Breast epithelium (tissue), 4 donors: ENCODE results near the gene BCAS3. TPM values are rescaled to one million over a fixed set of nuclear protein-coding genes. Genes with fewer than 3 reads are reported as not detected.

Source experiments
- DNase-seq, 2 donors: peaks; one replicate each; pipeline ENCODE4 v3.0.0-alpha.2; 2019; ENCODE audit warnings: low spot score in 2 of 2
- H3K27ac ChIP-seq, 2 donors: fragments of 200-600 bp; sonication (generic) in 1 of 2; one replicate each; pipeline ENCODE4 v1.5.1; 2016 to 2019; ENCODE audit warnings: mild to moderate bottlenecking in 1 of 2
- H3K27me3 ChIP-seq, 2 donors: fragments of 200-600 bp; sonication (generic) in 1 of 2; one replicate each; pipeline versions ENCODE4 v1.5.1 to v1.6.0; 2017 to 2019; ENCODE audit warnings: control low read depth in 1 of 2, mild to moderate bottlenecking in 1 of 2
- H3K36me3 ChIP-seq: fragments of 200-600 bp; one replicate; pipeline ENCODE4 v1.5.1; 2019
- H3K4me1 ChIP-seq, 2 donors: fragments of 200-600 bp; sonication (generic); one replicate each; pipeline ENCODE4 v1.5.1; 2016 to 2019; ENCODE audit warnings: control low read depth in 1 of 2
- H3K4me3 ChIP-seq, 3 donors: fragments of 200-600 bp; sonication (generic); 1 replicate in 2 of 3; 2 replicates in 1 of 3; pipeline ENCODE4 v1.5.1; 2016 to 2019; ENCODE audit warnings: mild to moderate bottlenecking in 3 of 3, moderate library complexity in 2 of 3
- H3K9me3 ChIP-seq, 2 donors: fragments of 200-600 bp; sonication (generic) in 1 of 2; one replicate each; pipeline ENCODE4 v1.5.1; 2016 to 2019; ENCODE audit warnings: control low read depth in 1 of 2
- POLR2A ChIP-seq: fragments of 450-650 bp; IDR thresholded peaks from one replicate; pipeline ENCODE4 v1.6.1; 2016; ENCODE audit warnings: antibody characterized with exemption, mild to moderate bottlenecking, moderate library complexity
- POLR2AphosphoS5 ChIP-seq, 3 donors: sonication (generic); formaldehyde crosslinking; IDR thresholded peaks; one replicate each; pipeline ENCODE4 v1.6.1; 2017; ENCODE audit warnings: antibody characterized with exemption in 3 of 3
- intact Hi-C: fragments of 100-400 bp; cut with DNase I; formaldehyde crosslinking; loops from one replicate; pipeline ENCODE4 v1.15.1; 2023; ENCODE audit warnings: low total_unique reads
- total RNA-seq, 3 donors: library from RNA; depleted of rRNA; stranded (reverse); fragments of >200 nt; gene quantifications; one replicate each; pipeline ENCODE4 v1.1.0, GENCODE V29; 2016
- TF ChIP-seq, protein P1 (sequence below), 3 donors: fragments of 450-650 bp; IDR thresholded peaks; one replicate each; pipeline ENCODE4 v1.5.1; 2016 to 2017; ENCODE audit warnings: antibody characterized with exemption in 3 of 3, mild to moderate bottlenecking in 3 of 3, moderate library complexity in 3 of 3

BCAS3 gene
- total RNA-seq, 3 donors from 2014 or later = 30.8 to 47.9 (median 31.2) TPM

DNA sequence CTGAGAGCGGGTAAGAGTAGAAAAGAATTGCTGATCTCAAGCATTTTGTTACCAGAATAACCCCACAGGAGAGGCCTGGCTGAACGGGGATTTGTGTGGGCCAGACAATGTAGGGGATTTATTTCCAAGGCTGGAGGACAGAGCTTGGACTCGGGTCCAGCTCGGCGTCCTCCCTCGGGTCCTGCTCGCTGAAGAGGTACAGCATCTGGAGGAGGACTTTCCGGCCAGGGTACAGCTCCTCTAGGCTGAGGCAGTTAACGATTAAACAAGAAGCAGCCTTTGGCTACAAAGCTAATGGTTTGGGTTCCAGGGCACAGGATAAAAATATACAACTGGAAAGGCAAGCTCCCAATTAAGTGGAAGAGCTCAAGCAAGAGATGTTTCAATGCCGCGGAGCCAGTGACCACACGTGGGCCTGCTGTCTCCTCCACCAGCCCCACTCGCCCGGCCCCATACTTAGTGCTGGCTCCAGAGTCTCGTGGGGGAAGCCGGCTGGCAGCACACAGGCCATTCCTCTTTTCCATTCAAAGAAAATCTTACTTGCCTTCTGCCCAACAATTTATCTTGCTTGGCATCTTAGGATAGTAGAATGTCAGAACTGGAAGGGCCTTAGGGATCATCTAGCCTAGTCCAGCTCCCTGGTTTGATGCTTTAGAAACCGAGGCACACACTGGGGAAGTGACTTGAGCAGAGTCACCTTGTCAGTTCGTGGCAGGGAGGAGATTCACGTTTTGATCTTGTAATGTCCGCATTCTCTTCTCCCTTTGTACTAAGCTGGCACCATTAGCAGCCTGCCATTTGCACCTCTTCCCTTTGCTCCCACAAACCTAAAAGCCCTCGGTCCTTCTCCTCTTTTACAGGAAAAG, 636.0 kb downstream of the BCAS3 start:
- H3K27me3 ChIP-seq = no peaks in the 10 kb centered on the region
- no peaks in the 10 kb centered on the region for H3K36me3 ChIP-seq
- no peaks in the 10 kb centered on the region for H3K9me3 ChIP-seq
- TF ChIP-seq POLR2A (no peak), POLR2AphosphoS5 (IDR thresholded peaks at IDR 0.05) (no peak)
- TF ChIP-seq, protein P1, sequence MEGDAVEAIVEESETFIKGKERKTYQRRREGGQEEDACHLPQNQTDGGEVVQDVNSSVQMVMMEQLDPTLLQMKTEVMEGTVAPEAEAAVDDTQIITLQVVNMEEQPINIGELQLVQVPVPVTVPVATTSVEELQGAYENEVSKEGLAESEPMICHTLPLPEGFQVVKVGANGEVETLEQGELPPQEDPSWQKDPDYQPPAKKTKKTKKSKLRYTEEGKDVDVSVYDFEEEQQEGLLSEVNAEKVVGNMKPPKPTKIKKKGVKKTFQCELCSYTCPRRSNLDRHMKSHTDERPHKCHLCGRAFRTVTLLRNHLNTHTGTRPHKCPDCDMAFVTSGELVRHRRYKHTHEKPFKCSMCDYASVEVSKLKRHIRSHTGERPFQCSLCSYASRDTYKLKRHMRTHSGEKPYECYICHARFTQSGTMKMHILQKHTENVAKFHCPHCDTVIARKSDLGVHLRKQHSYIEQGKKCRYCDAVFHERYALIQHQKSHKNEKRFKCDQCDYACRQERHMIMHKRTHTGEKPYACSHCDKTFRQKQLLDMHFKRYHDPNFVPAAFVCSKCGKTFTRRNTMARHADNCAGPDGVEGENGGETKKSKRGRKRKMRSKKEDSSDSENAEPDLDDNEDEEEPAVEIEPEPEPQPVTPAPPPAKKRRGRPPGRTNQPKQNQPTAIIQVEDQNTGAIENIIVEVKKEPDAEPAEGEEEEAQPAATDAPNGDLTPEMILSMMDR (IDR thresholded peaks at IDR 0.05) = no peak
- peak overlapping the region in 1 of 3 donors; percentile 24 for H3K4me3 ChIP-seq
- DNase-seq = no peak
- intact Hi-C loops = no loop called here
- peak overlapping the region; percentile 63 to 67 for H3K27ac ChIP-seq
- H3K4me1 ChIP-seq = peaks cover 0 to 17% of the 10 kb centered on the region in 2 donors

DNA sequence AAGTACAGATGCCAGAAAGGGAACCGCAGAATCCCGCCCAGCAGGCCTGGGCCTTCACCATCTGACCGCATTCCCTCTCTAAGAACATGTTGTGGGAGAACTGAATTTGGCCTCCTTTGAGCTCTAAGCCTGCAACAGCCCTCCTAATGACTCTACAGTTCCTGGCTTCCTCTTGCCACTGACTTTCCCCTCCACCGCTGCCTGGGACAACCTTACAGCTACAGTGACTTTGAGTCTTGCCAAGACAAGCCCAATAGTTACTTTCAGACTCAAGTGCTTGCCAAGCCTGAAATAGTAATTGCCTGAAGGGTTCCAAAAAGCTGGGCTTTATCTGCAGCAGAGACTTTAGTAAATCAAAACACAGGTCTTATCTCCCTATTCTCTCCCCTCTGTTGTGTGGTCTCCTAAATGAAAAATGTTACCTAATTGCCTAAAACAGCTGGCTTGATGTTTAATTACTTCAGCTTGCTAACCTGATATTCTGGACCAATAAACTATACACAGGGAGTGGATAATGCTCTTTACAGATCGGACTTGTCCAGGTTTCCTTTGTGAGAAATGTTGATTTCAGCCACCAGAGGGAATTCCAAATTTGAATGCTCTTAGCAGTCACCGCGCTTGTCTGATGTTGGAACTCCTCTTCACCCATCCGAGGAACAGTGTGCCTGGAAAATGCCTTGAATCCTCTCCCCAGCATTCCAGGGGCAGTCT, 636.9 kb downstream of the BCAS3 start:
- H3K27me3 ChIP-seq = no peaks in the 10 kb centered on the region
- TF ChIP-seq, protein P1 (IDR thresholded peaks at IDR 0.05) = peak in 1 of 3 donors; percentile 27
- TF ChIP-seq POLR2A = no peak
- no peak for TF ChIP-seq POLR2AphosphoS5 (IDR thresholded peaks at IDR 0.05)
- no peaks in the 10 kb centered on the region for H3K36me3 ChIP-seq
- H3K27ac ChIP-seq = peak overlapping the region; percentile 63 to 67
- no peaks in the 10 kb centered on the region for H3K9me3 ChIP-seq
- peaks cover 0 to 17% of the 10 kb centered on the region in 2 donors for H3K4me1 ChIP-seq
- peak overlapping the region in 1 of 3 donors; percentile 24 for H3K4me3 ChIP-seq
- peak in 1 of 2 donors; percentile 73 for DNase-seq
- intact Hi-C loops = no loop called here

DNA sequence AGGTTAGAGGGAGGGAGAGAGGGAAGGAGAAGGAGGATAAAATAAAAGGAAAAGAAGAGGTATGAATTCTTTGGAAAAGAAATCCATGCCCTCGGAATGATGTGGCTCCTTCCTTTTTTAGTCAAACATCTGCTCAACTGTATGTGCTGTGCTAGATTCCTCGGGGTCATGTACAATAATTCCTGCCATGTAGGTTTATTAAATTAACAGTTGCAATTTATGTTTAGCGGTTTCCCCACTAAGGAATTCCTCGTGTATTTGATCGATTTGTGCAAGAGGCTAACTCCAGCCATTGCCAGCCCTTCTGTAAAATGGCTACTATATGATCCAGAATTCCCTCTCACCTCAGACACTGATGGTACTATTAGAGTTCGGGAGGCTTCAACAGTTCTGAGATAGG, 639.0 kb downstream of the BCAS3 start:
- TF ChIP-seq, protein P1 (IDR thresholded peaks at IDR 0.05) = no peak
- TF ChIP-seq POLR2AphosphoS5 (IDR thresholded peaks at IDR 0.05) (no peak), POLR2A (no peak)
- DNase-seq = no peak
- H3K4me1 ChIP-seq = peaks cover 0 to 17% of the 10 kb centered on the region in 2 donors
- H3K36me3 ChIP-seq = no peaks in the 10 kb centered on the region
- no peak overlapping the region for H3K4me3 ChIP-seq
- intact Hi-C loops = no loop called here
- no peaks in the 10 kb centered on the region for H3K9me3 ChIP-seq
- H3K27me3 ChIP-seq = no peaks in the 10 kb centered on the region
- no peak overlapping the region for H3K27ac ChIP-seq

DNA sequence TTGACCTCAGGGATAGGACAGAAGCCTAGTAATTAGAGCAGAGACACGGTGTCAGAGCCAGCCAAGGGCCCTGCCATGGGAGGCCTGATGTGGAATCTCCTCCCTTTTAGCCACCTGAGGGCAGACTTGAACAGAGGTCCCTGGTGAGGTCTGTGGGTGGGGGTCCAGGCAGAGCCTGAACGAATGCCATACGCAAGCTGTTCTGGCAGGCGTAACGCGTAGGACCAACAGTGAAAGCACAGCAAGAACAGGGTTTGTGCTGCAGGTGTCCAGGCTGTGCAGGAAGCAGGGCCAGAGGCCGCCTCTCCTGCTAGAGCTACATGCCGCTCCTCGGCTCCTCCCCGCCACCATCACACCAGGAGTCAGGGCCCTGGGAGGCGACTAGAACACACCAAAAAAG, 640.1 kb downstream of the BCAS3 start:
- TF ChIP-seq, protein P1 (IDR thresholded peaks at IDR 0.05) = no peak
- TF ChIP-seq POLR2A = no peak
- no peak for TF ChIP-seq POLR2AphosphoS5 (IDR thresholded peaks at IDR 0.05)
- Histone ChIP-seq H3K27me3 (no peaks in the 10 kb centered on the region), H3K4me3 (no peak overlapping the region), H3K9me3 (no peaks in the 10 kb centered on the region), H3K36me3 (no peaks in the 10 kb centered on the region), H3K27ac (no peak overlapping the region), H3K4me1 (peaks cover 0 to 17% of the 10 kb centered on the region in 2 donors)
- intact Hi-C loops = no loop called here
- DNase-seq = no peak

DNA sequence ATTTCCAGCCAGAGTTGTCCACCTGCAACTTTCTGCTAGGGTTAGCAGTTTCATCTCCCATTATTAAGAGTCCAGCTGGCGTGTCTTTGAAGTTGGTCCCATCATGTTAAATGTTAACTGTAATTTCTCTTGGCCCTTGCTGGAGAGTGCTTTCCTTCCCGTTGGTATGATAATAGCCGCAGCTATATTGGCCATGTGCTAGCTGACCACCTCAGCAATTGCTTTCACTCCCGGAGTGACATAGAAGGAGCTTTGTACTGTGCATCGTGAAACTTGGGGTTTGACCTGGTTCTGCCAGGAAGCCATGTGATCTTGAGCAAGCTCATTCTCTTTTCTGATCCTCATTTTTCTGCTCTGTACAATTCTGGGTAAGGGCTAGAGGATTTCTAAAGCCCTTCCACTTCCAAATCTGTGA, 641.0 kb downstream of the BCAS3 start:
- no peaks in the 10 kb centered on the region for H3K27me3 ChIP-seq
- intact Hi-C loops = no loop called here
- TF ChIP-seq, protein P1 (IDR thresholded peaks at IDR 0.05) = no peak
- no peak for TF ChIP-seq POLR2A
- no peak for TF ChIP-seq POLR2AphosphoS5 (IDR thresholded peaks at IDR 0.05)
- no peak for DNase-seq
- no peak overlapping the region for H3K27ac ChIP-seq
- H3K36me3 ChIP-seq = no peaks in the 10 kb centered on the region
- H3K9me3 ChIP-seq = no peaks in the 10 kb centered on the region
- peaks cover 0 to 12% of the 10 kb centered on the region in 2 donors for H3K4me1 ChIP-seq
- H3K4me3 ChIP-seq = no peak overlapping the region
